Activated CD4-positive, alpha-beta memory T cell treated with anti-CD3 and anti-CD28 coated beads, Interleukin-2, amount 10 ng/mL, durations not matched to agents 7 days and 5 days (primary cell): Measurements from ENCODE around the gene KCNS1. TPM values are rescaled to one million over a fixed set of nuclear protein-coding genes. Genes with fewer than 3 reads are reported as not detected.

Source experiments
- CTCF ChIA-PET: fragments of 350-600 bp; sonication (Branson Sonifier 250); formaldehyde crosslinking; loops from one replicate; lab custom pipeline; 2021; ENCODE audit warnings: antibody characterized with exemption, inconsistent platforms; lab: Charles Lee
- POLR2A ChIA-PET: fragments of 350-600 bp; sonication (Branson Sonifier 250); formaldehyde crosslinking; loops from one replicate; lab custom pipeline; 2021; ENCODE audit warnings: antibody characterized with exemption; lab: Charles Lee
- DNase-seq: peaks from one replicate; pipeline ENCODE4 v3.0.0-alpha.2; 2020
- H3K27ac Mint-ChIP-seq: one replicate; pipeline ENCODE4 v1.8.0; 2021; ENCODE audit warnings: mild to moderate bottlenecking, mixed read lengths
- H3K27me3 Mint-ChIP-seq: one replicate; pipeline ENCODE4 v1.8.0; 2021; ENCODE audit warnings: mixed read lengths
- H3K36me3 Mint-ChIP-seq: one replicate; pipeline ENCODE4 v1.8.0; 2021; ENCODE audit warnings: low read depth, mixed read lengths
- H3K4me1 Mint-ChIP-seq: one replicate; pipeline ENCODE4 v1.8.0; 2021; ENCODE audit warnings: mixed read lengths
- H3K4me3 Mint-ChIP-seq: one replicate; pipeline ENCODE4 v1.8.0; 2021; ENCODE audit warnings: mild to moderate bottlenecking, mixed read lengths
- H3K9me3 Mint-ChIP-seq: one replicate; pipeline ENCODE4 v1.8.0; 2021; ENCODE audit warnings: mixed read lengths
- total RNA-seq, 2 experiments: library from RNA; stranded (reverse); gene quantifications; one replicate each; pipeline ENCODE4 v1.2.3, GENCODE V29; 2021

Gene KCNS1
- total RNA-seq, 2 experiments from 2014 or later = 0.13 TPM

DNA sequence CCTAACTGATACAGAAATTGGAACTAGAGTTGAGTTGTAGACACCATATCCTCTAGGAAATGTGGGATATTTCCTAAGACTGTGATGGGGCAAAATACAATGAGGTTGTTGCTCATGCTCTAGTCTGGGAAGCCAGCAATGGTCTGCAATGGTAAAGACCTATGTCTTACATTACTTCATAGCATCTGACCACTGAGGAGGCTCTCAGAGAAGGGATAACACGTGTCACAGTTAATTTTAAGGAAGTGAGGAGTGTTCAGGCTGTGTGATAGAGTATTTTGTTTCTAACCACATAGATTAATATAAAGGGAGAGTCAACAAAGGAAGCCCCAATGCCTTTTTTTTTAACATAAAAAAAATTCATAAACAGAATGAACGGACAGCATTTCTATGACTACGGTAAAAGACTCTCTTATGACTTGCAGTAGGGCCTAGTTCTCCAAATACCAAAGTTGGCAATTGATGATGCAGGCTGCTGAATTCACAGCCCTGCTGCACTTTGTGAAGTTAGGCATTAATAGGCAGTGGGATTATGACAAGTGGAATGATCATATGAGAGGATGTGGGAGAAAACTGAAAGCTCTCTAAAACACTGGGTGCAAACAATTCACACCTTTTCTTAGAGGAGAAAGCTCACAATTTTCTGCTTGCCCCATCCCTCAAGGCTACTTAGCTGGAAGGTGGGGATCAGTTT, 13.7 kb downstream of the KCNS1 start:
- no peak for DNase-seq
- ChIA-PET POLR2A (interaction anchor here (0.8 kb wide), 1 partner anchor 207 kb away, joined by 3 read pairs; no protein-coding TSS in a partner anchor), CTCF (interaction anchor here (0.8 to 1.6 kb wide), 2 partner anchors 8 to 9 kb away, joined by 5 to 9 read pairs; no protein-coding TSS in a partner anchor)
- H3K4me3 Mint-ChIP-seq = no peak overlapping the region
- H3K9me3 Mint-ChIP-seq = no peaks in the 10 kb centered on the region
- H3K36me3 Mint-ChIP-seq = peaks cover 76% of the 10 kb centered on the region
- no peak overlapping the region for H3K27ac Mint-ChIP-seq
- H3K4me1 Mint-ChIP-seq = no peaks in the 10 kb centered on the region
- no peaks in the 10 kb centered on the region for H3K27me3 Mint-ChIP-seq

DNA sequence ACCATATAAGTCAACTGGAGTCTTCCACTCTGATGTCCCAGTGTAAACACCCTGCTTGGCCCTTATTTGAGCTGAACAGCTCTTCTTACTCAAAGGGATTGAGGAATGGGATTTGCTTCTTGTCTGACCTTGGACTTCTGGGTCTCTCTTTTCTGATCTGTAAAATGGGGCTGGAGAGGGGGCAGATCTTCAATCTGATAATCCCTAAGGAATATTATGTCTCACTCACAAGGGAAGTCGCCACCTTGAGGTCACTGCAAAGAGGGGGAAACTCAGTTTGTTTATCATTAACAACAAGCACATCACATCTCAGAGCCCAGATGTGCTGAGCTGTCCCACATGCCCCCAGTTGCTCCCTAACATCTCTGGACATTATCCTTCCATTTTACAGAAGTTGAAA, 15.1 kb downstream of the KCNS1 start:
- Mint-ChIP-seq H3K36me3 (peaks cover 81% of the 10 kb centered on the region), H3K4me1 (no peaks in the 10 kb centered on the region), H3K9me3 (peaks cover 4% of the 10 kb centered on the region), H3K27ac (peak overlapping the region; percentile 28), H3K4me3 (no peak overlapping the region), H3K27me3 (no peaks in the 10 kb centered on the region)
- DNase-seq = no peak
- POLR2A ChIA-PET = no interaction called here
- CTCF ChIA-PET = interaction anchor here (1.6 kb wide), 1 partner anchor 11 kb away, joined by 9 read pairs; no protein-coding TSS in a partner anchor

DNA sequence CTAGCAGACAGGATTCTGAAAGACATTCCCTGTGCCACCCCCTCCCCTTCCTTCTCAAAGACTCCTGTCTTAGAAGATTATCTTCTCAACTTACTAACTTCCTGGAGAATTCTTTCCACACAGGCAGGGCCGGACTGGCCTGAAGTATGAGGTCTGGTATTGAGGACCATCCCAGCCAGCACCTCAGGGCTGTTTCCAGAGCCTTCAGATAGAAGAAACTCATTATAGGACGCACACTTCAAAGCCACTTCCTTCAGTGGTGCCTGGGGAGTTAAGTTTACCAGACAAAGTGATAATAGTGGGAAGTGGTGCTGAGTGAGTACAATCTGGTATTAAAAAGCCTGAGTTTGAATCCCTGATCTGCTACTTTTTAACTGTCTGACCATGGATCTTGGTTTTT, 15.6 kb downstream of the KCNS1 start:
- Mint-ChIP-seq H3K4me3 (no peak overlapping the region), H3K4me1 (no peaks in the 10 kb centered on the region), H3K9me3 (peaks cover 4% of the 10 kb centered on the region), H3K27me3 (no peaks in the 10 kb centered on the region), H3K27ac (no peak overlapping the region), H3K36me3 (peaks cover 84% of the 10 kb centered on the region)
- DNase-seq = no peak
- CTCF ChIA-PET = no interaction called here
- POLR2A ChIA-PET = no interaction called here

DNA sequence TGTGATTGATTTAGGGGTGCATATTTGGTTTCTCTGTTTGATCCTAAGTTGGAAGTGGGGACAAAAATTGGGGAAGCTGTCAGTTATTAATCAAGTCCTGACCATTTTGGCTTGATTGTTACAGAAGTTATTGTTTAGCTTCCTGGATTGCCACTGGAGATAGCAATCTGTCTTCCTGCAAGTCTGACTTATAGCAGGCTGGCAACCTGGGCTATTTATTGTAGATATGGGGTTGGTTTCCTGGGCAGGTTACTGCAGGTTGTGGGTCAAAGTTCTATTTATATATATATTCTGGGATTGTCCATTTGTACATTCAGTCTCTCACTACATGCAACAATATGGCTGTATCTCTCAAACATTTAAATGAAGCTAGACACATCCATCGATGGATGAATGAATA, 17.8 kb downstream of the KCNS1 start:
- Mint-ChIP-seq H3K27me3 (no peaks in the 10 kb centered on the region), H3K9me3 (peaks cover 4% of the 10 kb centered on the region), H3K36me3 (peaks cover 85% of the 10 kb centered on the region), H3K4me1 (no peaks in the 10 kb centered on the region), H3K4me3 (no peak overlapping the region), H3K27ac (no peak overlapping the region)
- DNase-seq = no peak
- POLR2A ChIA-PET = no interaction called here
- CTCF ChIA-PET = interaction anchor here (0.8 to 0.9 kb wide), 2 partner anchors 10 to 211 kb away, joined by 3 to 4 read pairs; no protein-coding TSS in a partner anchor

DNA sequence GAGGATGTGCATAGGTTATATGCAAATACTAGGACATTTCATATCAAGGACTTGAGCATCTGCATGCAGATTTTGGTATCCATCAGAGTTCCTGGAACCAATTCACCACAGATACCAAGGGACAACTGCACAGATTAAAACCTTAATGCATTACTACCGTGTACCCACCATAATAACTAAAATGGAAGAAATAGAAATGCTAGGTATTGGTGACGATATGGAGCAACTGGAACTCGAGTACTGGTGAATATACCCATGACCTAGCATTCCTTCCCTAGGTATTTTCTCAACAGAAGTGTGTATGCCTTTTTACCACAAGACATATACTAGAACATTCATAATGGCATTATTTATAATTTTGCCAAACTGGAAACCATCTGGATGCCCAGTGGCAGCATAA, 18.5 kb downstream of the KCNS1 start:
- ChIA-PET CTCF (no interaction called here), POLR2A (no interaction called here)

DNA sequence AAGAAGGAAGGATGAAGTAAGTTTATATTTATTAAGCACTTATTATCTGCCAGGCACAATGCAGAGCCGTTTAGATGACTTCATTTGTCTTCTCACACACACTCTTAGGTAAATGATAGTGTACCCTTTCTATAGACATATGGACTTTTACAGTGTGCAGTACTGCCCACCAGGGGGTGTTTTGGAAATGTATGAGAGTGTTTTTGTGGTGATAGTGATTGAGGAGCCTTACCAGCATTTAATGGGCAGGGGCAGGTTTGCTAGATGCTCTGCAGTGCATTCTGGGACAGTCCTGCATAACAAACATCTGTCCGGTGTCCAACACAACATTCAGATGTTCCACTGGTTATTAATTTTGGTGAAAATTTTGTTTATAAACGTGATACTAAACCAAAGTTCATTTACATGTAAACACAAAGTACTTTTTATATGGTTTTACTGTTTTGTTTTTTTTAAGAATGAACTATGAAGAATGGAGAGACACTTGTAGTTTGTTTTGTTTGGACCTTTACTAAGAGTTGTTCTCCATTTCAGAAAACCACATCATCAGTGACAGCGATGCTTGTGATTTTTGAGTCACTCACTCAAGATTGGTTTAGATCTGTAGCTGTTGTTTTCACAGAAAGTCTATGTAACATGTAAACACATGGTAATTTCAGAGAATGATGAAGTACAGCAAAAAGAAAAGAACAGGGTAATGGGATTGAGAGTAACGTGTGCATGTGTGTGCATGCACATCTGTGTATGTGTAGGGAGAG, 19.9 kb downstream of the KCNS1 start:
- ChIA-PET CTCF (no interaction called here), POLR2A (no interaction called here)
- H3K4me1 Mint-ChIP-seq = no peaks in the 10 kb centered on the region

More for the DNA sequence above, 18.5 kb downstream of the KCNS1 start:
- Mint-ChIP-seq H3K27ac (no peak overlapping the region), H3K4me3 (no peak overlapping the region), H3K36me3 (peaks cover 82% of the 10 kb centered on the region), H3K9me3 (peaks cover 4% of the 10 kb centered on the region), H3K4me1 (no peaks in the 10 kb centered on the region), H3K27me3 (no peaks in the 10 kb centered on the region)
- DNase-seq = no peak

DNA sequence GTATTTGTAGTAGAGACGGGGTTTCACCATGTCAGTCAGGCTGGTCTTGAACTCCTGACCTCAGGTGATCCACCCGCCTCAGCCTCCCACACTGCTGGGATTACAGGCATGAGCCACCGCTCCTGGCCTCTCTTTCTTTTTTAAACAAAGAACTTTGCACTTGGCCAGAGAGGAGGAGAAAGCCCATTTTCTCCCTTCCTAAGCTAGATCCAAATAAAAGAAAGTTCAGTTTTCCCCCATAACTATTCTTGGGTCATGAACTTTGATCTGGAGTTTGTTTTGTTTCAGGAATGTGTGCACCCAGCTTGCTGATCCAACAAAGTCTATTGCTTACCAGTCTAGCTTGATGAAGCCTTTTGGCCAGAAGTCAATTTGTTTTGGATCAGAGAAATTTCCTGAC, 23.4 kb downstream of the KCNS1 start:
- CTCF ChIA-PET = interaction anchor here (1.1 to 1.4 kb wide), 2 partner anchors 28 to 34 kb away, joined by 3 to 5 read pairs; no protein-coding TSS in a partner anchor
- no peak for DNase-seq
- POLR2A ChIA-PET = no interaction called here
- H3K36me3 Mint-ChIP-seq = peaks cover 74% of the 10 kb centered on the region
- H3K27ac Mint-ChIP-seq = no peak overlapping the region
- no peaks in the 10 kb centered on the region for H3K4me1 Mint-ChIP-seq
- H3K27me3 Mint-ChIP-seq = no peaks in the 10 kb centered on the region
- H3K4me3 Mint-ChIP-seq = no peak overlapping the region
- H3K9me3 Mint-ChIP-seq = peaks cover 4% of the 10 kb centered on the region

More for the DNA sequence above, 19.9 kb downstream of the KCNS1 start:
- no peak overlapping the region for H3K4me3 Mint-ChIP-seq
- peaks cover 4% of the 10 kb centered on the region for H3K9me3 Mint-ChIP-seq
- H3K36me3 Mint-ChIP-seq = peaks cover 84% of the 10 kb centered on the region
- H3K27me3 Mint-ChIP-seq = no peaks in the 10 kb centered on the region
- no peak overlapping the region for H3K27ac Mint-ChIP-seq
- no peak for DNase-seq

DNA sequence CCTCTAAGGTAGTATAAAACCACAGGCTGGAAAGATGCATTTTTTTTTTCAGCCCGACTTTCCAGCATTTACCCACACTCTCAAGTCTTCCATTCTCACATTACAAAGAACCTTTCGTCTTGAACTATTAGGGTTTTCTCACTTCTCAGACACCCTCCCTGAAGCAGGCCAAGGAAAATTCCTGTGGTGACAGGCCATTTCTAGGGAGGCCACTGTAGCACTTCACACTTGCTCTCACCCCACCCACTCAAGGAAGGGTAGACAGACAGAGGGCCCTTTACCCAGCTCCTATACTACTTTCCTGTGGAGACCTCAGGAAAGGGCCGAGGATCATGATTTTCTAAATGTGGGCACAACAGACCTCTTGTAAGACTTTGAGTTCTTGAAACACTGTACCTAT, 27.7 kb downstream of the KCNS1 start:
- POLR2A ChIA-PET = no interaction called here
- Mint-ChIP-seq H3K4me3 (no peak overlapping the region), H3K4me1 (peaks cover 3% of the 10 kb centered on the region), H3K9me3 (no peaks in the 10 kb centered on the region), H3K36me3 (peaks cover 60% of the 10 kb centered on the region), H3K27me3 (no peaks in the 10 kb centered on the region), H3K27ac (no peak overlapping the region)
- CTCF ChIA-PET = no interaction called here
- no peak for DNase-seq

DNA sequence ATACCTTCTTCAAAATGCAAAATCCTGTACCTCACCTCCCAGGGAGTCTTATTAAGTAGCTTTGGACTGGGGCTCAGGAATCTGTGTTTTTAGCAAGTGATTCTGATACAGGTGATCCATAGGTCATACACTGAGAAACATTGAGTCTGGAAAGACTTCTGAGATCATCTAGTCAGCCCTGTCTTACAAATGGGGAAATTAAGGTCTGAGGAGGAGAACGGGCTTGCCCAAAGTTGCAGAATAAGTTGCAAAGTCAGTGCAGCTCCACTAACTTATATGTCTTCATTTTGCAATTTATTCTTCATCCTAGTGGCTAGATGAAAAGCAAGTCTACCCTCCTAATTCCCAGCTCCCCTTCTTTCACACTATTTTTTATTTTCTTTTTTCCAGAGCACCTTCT, 28.9 kb downstream of the KCNS1 start:
- Mint-ChIP-seq H3K27me3 (no peaks in the 10 kb centered on the region), H3K36me3 (peaks cover 63% of the 10 kb centered on the region), H3K4me1 (peaks cover 3% of the 10 kb centered on the region), H3K9me3 (no peaks in the 10 kb centered on the region), H3K4me3 (no peak overlapping the region), H3K27ac (no peak overlapping the region)
- no peak for DNase-seq
- ChIA-PET CTCF (interaction anchor here (1.0 to 2.0 kb wide), 4 partner anchors 8 to 28 kb away, joined by 3 to 6 read pairs (median 4); no protein-coding TSS in a partner anchor), POLR2A (no interaction called here)

DNA sequence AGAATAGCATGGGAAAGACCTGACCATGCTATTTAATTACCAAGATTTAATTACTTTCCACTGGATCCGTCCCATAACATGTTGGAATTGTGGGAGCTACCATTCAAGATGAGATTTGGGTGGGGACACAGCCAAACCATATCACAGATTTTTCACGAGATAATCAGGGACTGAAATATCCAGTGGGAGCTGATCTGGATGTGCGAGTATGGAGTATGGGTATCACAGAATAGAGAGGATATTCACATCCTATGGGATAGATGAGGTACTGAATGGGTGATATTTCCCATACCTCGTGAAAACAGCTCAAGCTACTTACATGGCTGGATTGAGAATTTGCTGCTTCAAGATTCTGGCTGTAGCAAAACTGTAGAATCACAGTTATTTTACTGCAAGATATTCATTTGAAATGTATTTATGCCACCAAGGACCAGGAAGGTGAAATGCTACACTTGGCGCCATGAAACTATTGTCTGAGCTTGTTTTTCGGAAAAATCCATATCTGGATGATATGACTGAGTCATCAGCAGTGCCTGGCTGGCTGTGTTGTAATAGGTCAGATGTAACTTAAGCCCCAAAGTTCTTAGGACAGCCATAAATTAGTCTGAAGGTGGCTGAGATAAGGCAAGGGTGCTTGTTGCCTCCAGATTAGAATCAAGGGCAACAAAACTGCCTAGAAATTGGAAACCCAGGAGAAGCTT, 29.8 kb downstream of the KCNS1 start:
- DNase-seq = no peak
- POLR2A ChIA-PET = no interaction called here
- peaks cover 3% of the 10 kb centered on the region for H3K4me1 Mint-ChIP-seq
- H3K9me3 Mint-ChIP-seq = no peaks in the 10 kb centered on the region
- peaks cover 61% of the 10 kb centered on the region for H3K36me3 Mint-ChIP-seq
- CTCF ChIA-PET = interaction anchor here (0.6 to 2.0 kb wide), 6 partner anchors 9 to 303 kb away, joined by 3 to 6 read pairs (median 4); no protein-coding TSS in a partner anchor
- H3K27me3 Mint-ChIP-seq = no peaks in the 10 kb centered on the region
- no peak overlapping the region for H3K27ac Mint-ChIP-seq
- H3K4me3 Mint-ChIP-seq = no peak overlapping the region

DNA sequence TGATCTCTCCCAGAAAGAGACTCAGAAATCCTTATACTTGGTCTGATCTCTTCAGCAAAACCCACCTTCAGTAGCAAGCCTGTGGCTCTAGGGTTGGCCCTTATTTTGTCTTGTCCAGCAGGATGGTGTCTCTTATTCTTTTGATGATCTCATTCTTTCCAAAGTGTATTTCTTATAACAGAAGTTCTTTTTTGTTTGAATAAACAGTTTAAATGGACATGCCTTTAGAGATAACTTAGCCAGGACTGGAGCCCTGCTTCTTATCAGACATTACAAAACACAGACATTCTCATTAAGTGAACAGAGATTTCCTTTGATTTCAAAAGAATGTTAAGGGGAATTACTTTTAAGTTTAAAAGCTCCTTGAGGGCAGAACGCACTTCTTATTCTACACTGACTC, 31.7 kb downstream of the KCNS1 start:
- no peak for DNase-seq
- H3K36me3 Mint-ChIP-seq = peaks cover 62% of the 10 kb centered on the region
- no peaks in the 10 kb centered on the region for H3K9me3 Mint-ChIP-seq
- ChIA-PET POLR2A (no interaction called here), CTCF (no interaction called here)
- no peak overlapping the region for H3K4me3 Mint-ChIP-seq
- H3K27me3 Mint-ChIP-seq = no peaks in the 10 kb centered on the region
- H3K4me1 Mint-ChIP-seq = peaks cover 14% of the 10 kb centered on the region
- no peak overlapping the region for H3K27ac Mint-ChIP-seq

DNA sequence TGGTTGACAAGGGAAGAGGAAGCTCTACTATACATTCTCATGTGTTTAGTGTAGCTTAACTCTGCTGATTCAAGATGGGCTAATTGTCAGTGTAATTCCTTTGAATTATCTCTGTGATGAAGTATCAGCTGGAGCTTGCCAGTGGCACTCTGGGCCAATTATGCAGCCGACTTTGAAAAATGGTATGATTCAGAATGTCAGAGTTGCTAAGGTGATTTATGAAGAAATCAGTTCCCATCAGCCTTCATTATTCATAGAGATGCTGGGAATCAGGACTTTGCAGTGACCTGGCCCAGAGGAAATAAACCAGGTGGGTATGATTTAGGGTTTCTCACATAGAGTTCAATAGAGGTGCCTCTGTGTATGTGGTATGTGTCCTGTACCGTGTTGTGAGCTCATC, 33.4 kb downstream of the KCNS1 start:
- Mint-ChIP-seq H3K27ac (no peak overlapping the region), H3K4me3 (no peak overlapping the region), H3K9me3 (no peaks in the 10 kb centered on the region), H3K36me3 (peaks cover 64% of the 10 kb centered on the region), H3K27me3 (no peaks in the 10 kb centered on the region), H3K4me1 (peaks cover 21% of the 10 kb centered on the region)
- POLR2A ChIA-PET = interaction anchor here (1.0 to 1.6 kb wide), 2 partner anchors 14 to 24 kb away, joined by 3 to 5 read pairs; no protein-coding TSS in a partner anchor
- no peak for DNase-seq
- CTCF ChIA-PET = interaction anchor here (2.3 kb wide), 1 partner anchor 28 kb away, joined by 7 read pairs; no protein-coding TSS in a partner anchor
